Mesenchymal stem cell (in vitro differentiated cells and primary cell): Measurements from ENCODE around the gene GDPD3.
"Not testable (repeated sequence)": the region's sequence is repeated elsewhere in the genome, so short reads cannot be mapped to it uniquely, and the experiment has no call there.

Source experiments
- DNase-seq: peaks from one replicate; pipeline ENCODE4 v3.0.0-alpha.2; 2013
- H2AFZ ChIP-seq: one replicate; pipeline ENCODE4 v1.6.1; 2013; ENCODE audit warnings: low read depth, mild to moderate bottlenecking, control low read depth, inconsistent platforms, low read length, moderate library complexity
- H2AK5ac ChIP-seq: 2 replicates; pipeline ENCODE4 v1.6.1; 2013; ENCODE audit warnings: low read length, moderate library complexity, mild to moderate bottlenecking, inconsistent platforms; ENCODE audit not compliant: severe bottlenecking
- H2BK120ac ChIP-seq: one replicate; pipeline ENCODE4 v1.6.1; 2013; ENCODE audit warnings: low read depth, mild to moderate bottlenecking, inconsistent platforms, low read length, moderate library complexity
- H2BK12ac ChIP-seq, 2 experiments: one replicate each; pipeline ENCODE4 v1.6.1; 2013; ENCODE audit warnings: inconsistent platforms in 2 of 2, low read length in 2 of 2, mild to moderate bottlenecking in 2 of 2, moderate library complexity in 2 of 2, control low read depth in 1 of 2
- H2BK15ac ChIP-seq: one replicate; pipeline ENCODE4 v1.6.1; 2013; ENCODE audit warnings: mild to moderate bottlenecking, low read depth, inconsistent platforms; ENCODE audit not compliant: poor library complexity, severe bottlenecking
- H2BK5ac ChIP-seq: 2 replicates; pipeline ENCODE4 v1.6.1; 2013; ENCODE audit warnings: low read depth, mild to moderate bottlenecking, low read length, control low read depth, inconsistent platforms; ENCODE audit not compliant: poor library complexity, severe bottlenecking
- H3K14ac ChIP-seq, 2 experiments: one replicate each; pipeline ENCODE4 v1.6.1; 2013; ENCODE audit warnings: inconsistent platforms in 2 of 2, low read length in 2 of 2, control low read depth in 1 of 2, mild to moderate bottlenecking in 1 of 2, moderate library complexity in 1 of 2
- H3K18ac ChIP-seq, 2 experiments: one replicate each; pipeline ENCODE4 v1.6.1; 2013; ENCODE audit warnings: inconsistent platforms in 2 of 2, low read length in 2 of 2, control low read depth in 1 of 2, low read depth in 1 of 2, mild to moderate bottlenecking in 1 of 2
- H3K23ac ChIP-seq, 2 experiments: one replicate each; pipeline ENCODE4 v1.6.1; 2013; ENCODE audit warnings: inconsistent platforms in 2 of 2, low read length in 2 of 2, mild to moderate bottlenecking in 2 of 2, moderate library complexity in 2 of 2, control low read depth in 1 of 2
- H3K27ac ChIP-seq: 2 replicates; pipeline ENCODE4 v1.5.1; 2013; ENCODE audit warnings: mild to moderate bottlenecking, moderate library complexity, low read length, control low read depth, inconsistent platforms; ENCODE audit not compliant: poor library complexity, severe bottlenecking
- H3K27me3 ChIP-seq, 2 experiments: 2 replicates each; pipeline versions ENCODE4 v1.6.1 to v1.7.0; 2013; ENCODE audit warnings: low read length in 2 of 2, mild to moderate bottlenecking in 2 of 2, moderate library complexity in 2 of 2, control low read depth in 1 of 2, inconsistent platforms in 1 of 2; ENCODE audit not compliant: control insufficient read depth in 1 of 2, insufficient read depth in 1 of 2
- H3K36me3 ChIP-seq, 2 experiments: 2 replicates each; pipeline versions ENCODE4 v1.6.1 to v1.7.0; 2013; ENCODE audit warnings: low read length in 2 of 2, control low read depth in 1 of 2, inconsistent platforms in 1 of 2, low read depth in 1 of 2, mild to moderate bottlenecking in 1 of 2; ENCODE audit not compliant: insufficient read depth in 2 of 2, control insufficient read depth in 1 of 2
- H3K4ac ChIP-seq, 2 experiments: one replicate each; pipeline ENCODE4 v1.6.1; 2013; ENCODE audit warnings: inconsistent platforms in 2 of 2, low read length in 2 of 2, mild to moderate bottlenecking in 2 of 2, moderate library complexity in 2 of 2, control low read depth in 1 of 2, low read depth in 1 of 2
- H3K4me1 ChIP-seq: 2 replicates; pipeline ENCODE4 v1.6.1; 2013; ENCODE audit warnings: low read depth, low read length, control low read depth; ENCODE audit not compliant: control insufficient read depth, insufficient read depth
- H3K4me2 ChIP-seq: 2 replicates; pipeline ENCODE4 v1.6.1; 2013; ENCODE audit warnings: low read length, mild to moderate bottlenecking, inconsistent platforms; ENCODE audit not compliant: poor library complexity, severe bottlenecking
- H3K4me3 ChIP-seq, 2 experiments: 2 replicates each; pipeline versions ENCODE4 v1.5.1 to v1.7.0; 2013; ENCODE audit warnings: low read length in 2 of 2, mild to moderate bottlenecking in 2 of 2, control low read depth in 1 of 2, low read depth in 1 of 2; ENCODE audit not compliant: insufficient read depth in 1 of 2
- H3K79me1 ChIP-seq: replicated peaks from 2 replicates; pipeline ENCODE4 v1.6.1; 2013; ENCODE audit warnings: mild to moderate bottlenecking, control low read depth, low read length, inconsistent platforms; ENCODE audit not compliant: poor library complexity, severe bottlenecking
- H3K9ac ChIP-seq: 2 replicates; pipeline ENCODE4 v1.7.0; 2013; ENCODE audit warnings: mild to moderate bottlenecking, low read length, moderate library complexity
- H3K9me3 ChIP-seq: 2 replicates; pipeline ENCODE4 v1.7.0; 2013; ENCODE audit warnings: mild to moderate bottlenecking, low read length; ENCODE audit not compliant: control insufficient read depth
- H4K8ac ChIP-seq: one replicate; pipeline ENCODE4 v1.6.1; 2013; ENCODE audit warnings: inconsistent platforms, mild to moderate bottlenecking, low read length, moderate library complexity
- H4K91ac ChIP-seq: one replicate; pipeline ENCODE4 v1.6.1; 2013; ENCODE audit warnings: mild to moderate bottlenecking, low read length, inconsistent platforms
- WGBS: methylation state at CpG from one replicate; pipeline ENCODE4 v1.1.7; 2013; ENCODE audit warnings: mixed read lengths; 5-methylcytosine and 5-hydroxymethylcytosine counted together

Gene GDPD3

GRCh38 chr16:30114833-30115232 lies 1.5 kb upstream of the GDPD3 start:
- not testable (repeated sequence) for H4K91ac ChIP-seq, H3K23ac ChIP-seq, H3K9ac ChIP-seq, H3K4me3 ChIP-seq, H3K14ac ChIP-seq, H2BK120ac ChIP-seq, H2BK15ac ChIP-seq, H3K27ac ChIP-seq, H3K79me1 ChIP-seq, H2BK12ac ChIP-seq, H3K4me2 ChIP-seq, H4K8ac ChIP-seq, H3K27me3 ChIP-seq, H2AK5ac ChIP-seq, H2BK5ac ChIP-seq, H2AFZ ChIP-seq, DNase-seq, H3K4ac ChIP-seq, H3K9me3 ChIP-seq, H3K18ac ChIP-seq
- H3K36me3 ChIP-seq, result peaks cover 66 to 81% of the 10 kb centered on the region in 2 experiments
- WGBS, result 98% methylated on average over 7 of the region's 7 CpGs
- peaks cover 11% of the 10 kb centered on the region for H3K4me1 ChIP-seq

GRCh38 chr16:30114411-30114810 lies 1.1 kb upstream of the GDPD3 start:
- Histone ChIP-seq H3K27me3 (no peaks in the 10 kb centered on the region), H2BK120ac (no peak overlapping the region), H3K18ac (no peak overlapping the region), H3K36me3 (peaks cover 66 to 80% of the 10 kb centered on the region in 2 experiments), H3K4me2 (no peak overlapping the region), H3K14ac (no peak overlapping the region), H3K4ac (no peak overlapping the region), H2BK15ac (no peak overlapping the region), H2AK5ac (no peak overlapping the region), H3K4me1 (peaks cover 11% of the 10 kb centered on the region), H3K79me1 (no peaks in the 10 kb centered on the region), H4K8ac (no peak overlapping the region), H2BK5ac (no peak overlapping the region), H4K91ac (no peak overlapping the region), H3K9me3 (no peaks in the 10 kb centered on the region), H3K27ac (no peak overlapping the region), H3K4me3 (no peak overlapping the region), H2BK12ac (no peak overlapping the region), H3K23ac (no peak overlapping the region), H3K9ac (peak overlapping the region; percentile 53), H2AFZ (no peak overlapping the region)
- WGBS, result 91% methylated on average over 9 of the region's 11 CpGs
- DNase-seq, result no peak

GRCh38 chr16:30113711-30114333 lies 485 bp upstream of the GDPD3 start:
- H2BK120ac ChIP-seq, result no peak overlapping the region
- H2BK5ac ChIP-seq, result no peak overlapping the region
- DNase-seq, result no peak
- H3K79me1 ChIP-seq, result no peaks in the 10 kb centered on the region
- no peak overlapping the region for H4K91ac ChIP-seq
- no peak overlapping the region for H3K23ac ChIP-seq
- H2AFZ ChIP-seq, result no peak overlapping the region
- peaks cover 11% of the 10 kb centered on the region for H3K4me1 ChIP-seq
- peaks cover 65 to 74% of the 10 kb centered on the region in 2 experiments for H3K36me3 ChIP-seq
- peak overlapping the region; percentile 6 for H2BK15ac ChIP-seq
- H3K9me3 ChIP-seq, result no peaks in the 10 kb centered on the region
- 83% methylated on average over 10 of the region's 20 CpGs for WGBS
- H3K4ac ChIP-seq, result no peak overlapping the region
- H3K9ac ChIP-seq, result peak overlapping the region; percentile 53
- H3K14ac ChIP-seq, result no peak overlapping the region
- H3K27ac ChIP-seq, result no peak overlapping the region
- H3K4me3 ChIP-seq, result no peak overlapping the region
- no peak overlapping the region for H3K18ac ChIP-seq
- H2AK5ac ChIP-seq, result no peak overlapping the region
- no peak overlapping the region for H2BK12ac ChIP-seq
- no peak overlapping the region for H4K8ac ChIP-seq
- no peaks in the 10 kb centered on the region for H3K27me3 ChIP-seq
- no peak overlapping the region for H3K4me2 ChIP-seq

- Histone ChIP-seq H2BK12ac (no peak overlapping the region), H3K79me1 (no peaks in the 10 kb centered on the region), H3K27ac (no peak overlapping the region), H2BK120ac (no peak overlapping the region), H3K4me2 (no peak overlapping the region), H3K18ac (no peak overlapping the region), H3K9ac (no peak overlapping the region), H3K27me3 (no peaks in the 10 kb centered on the region), H3K9me3 (no peaks in the 10 kb centered on the region), H3K4me3 (no peak overlapping the region), H3K14ac (no peak overlapping the region), H3K4ac (no peak overlapping the region), H3K36me3 (peaks cover 62 to 71% of the 10 kb centered on the region in 2 experiments), H2AFZ (no peak overlapping the region), H4K8ac (no peak overlapping the region), H4K91ac (no peak overlapping the region), H2BK15ac (no peak overlapping the region), H2BK5ac (no peak overlapping the region), H3K4me1 (peaks cover 11% of the 10 kb centered on the region), H3K23ac (peak overlapping the region in 1 of 2 experiments; percentile 29), H2AK5ac (no peak overlapping the region)
- WGBS, result 79% methylated on average over 25 of the region's 29 CpGs
- peak; percentile 41 for DNase-seq
Measured at GRCh38 chr16:30112197-30113030, 923 bp downstream of the GDPD3 start.
